Measurements from ENCODE around the gene SORBS2. TPM values are rescaled to one million over a fixed set of nuclear protein-coding genes. Genes with fewer than 3 reads are reported as not detected.

The SORBS2 gene
- total and polyA plus RNA-seq, 2 of the 8 experiments (the other 6 are each of a cell fraction or from before 2014, with no cell fraction given), result 73.0 to 87.1 TPM

DNA sequence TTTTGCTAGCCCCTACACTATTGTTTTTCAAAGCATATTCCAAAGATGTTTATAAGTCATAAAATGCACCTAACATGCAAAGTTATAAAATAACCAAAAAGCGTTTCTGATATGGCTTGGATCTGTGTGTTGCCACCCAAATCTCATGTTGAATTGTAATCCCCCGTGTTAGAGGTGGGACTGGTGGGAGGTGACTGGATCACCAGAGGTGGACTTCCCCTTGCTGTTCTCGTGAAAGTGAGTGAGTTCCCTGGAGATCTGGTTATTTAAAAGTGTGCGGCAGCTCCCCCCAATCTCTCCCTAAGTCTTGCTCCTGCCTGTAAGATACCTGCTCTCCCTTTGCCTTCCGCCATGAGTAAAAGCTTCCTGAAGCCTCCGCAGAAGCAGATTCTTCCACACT is 22.8 kb upstream of the SORBS2 start:
- Histone ChIP-seq H4K20me1 (replicated peaks in 1 of 2; ENCODE audit: control insufficient read depth in 1 of 2, insufficient read depth in 2 of 2, low read length in 2 of 2) (no peaks in the 10 kb centered on the region), H3K4ac (replicated peaks; ENCODE audit: insufficient read length, low read depth, low read length) (no peak overlapping the region), H4K8ac (ENCODE audit: extremely low read depth, insufficient read depth, low read length) (no peak overlapping the region), H2AFZ (ENCODE audit: low read length) (no peak overlapping the region), H3K4me3 (ENCODE audit: extremely low read depth in 1 of 4, insufficient read depth in 2 of 4, low read depth in 3 of 4, low read length in 4 of 4) (no peak overlapping the region), H2BK120ac (replicated peaks; ENCODE audit: low read depth, low read length) (peak overlapping the region; percentile 89), H3K79me1 (ENCODE audit: low read depth, low read length) (no peaks in the 10 kb centered on the region), H3K27ac (ENCODE audit: low read depth, low read length) (no peak overlapping the region), H3K4me1 (replicated peaks in 1 of 4; ENCODE audit: control insufficient read depth in 3 of 4, insufficient read depth in 4 of 4, low read length in 3 of 4) (peaks cover 18 to 29% (median 26%) of the 10 kb centered on the region in 4 experiments), H3K23me2 (ENCODE audit: low read depth, low read length) (0 out of 2 replicates have a peak, but pooled peaks cover 3% of the 10 kb centered on the region), H2BK15ac (ENCODE audit: low read length) (no peak overlapping the region), H2AK5ac (ENCODE audit: low read depth, low read length) (peak overlapping the region; percentile 68; the same call in 1 of the 2 replicates), H3K36me3 (ENCODE audit: control insufficient read depth in 2 of 4, insufficient read depth in 4 of 4, low read length in 3 of 4) (no peaks in the 10 kb centered on the region), H3K9me3 (ENCODE audit: insufficient read depth in 2 of 2, low read depth in 1 of 2, low read length in 1 of 2) (no peaks in the 10 kb centered on the region), H3K4me2 (ENCODE audit: insufficient read depth in 1 of 2, low read depth in 2 of 2, low read length in 2 of 2) (no peak overlapping the region), H4K91ac (replicated peaks; ENCODE audit: insufficient read length, low read length) (peak overlapping the region; percentile 82), H3K18ac (ENCODE audit: extremely low read depth, low read length) (peak overlapping the region; percentile 74; the same call in 1 of the 2 replicates), H3K23ac (ENCODE audit: insufficient read length) (no peak overlapping the region), H3K27me3 (replicated peaks in 1 of 4; ENCODE audit: control insufficient read depth in 3 of 4, extremely low read depth in 1 of 4, insufficient read depth in 3 of 4, low read length in 3 of 4) (no peaks in the 10 kb centered on the region), H3K79me2 (ENCODE audit: control insufficient read depth in 1 of 2, insufficient read depth in 2 of 2, low read length in 2 of 2) (no peaks in the 10 kb centered on the region), H3K9ac (replicated peaks in 1 of 4; ENCODE audit: extremely low read depth in 1 of 4, low read depth in 3 of 4, low read length in 3 of 4) (no peak overlapping the region), H3K56ac (replicated peaks; ENCODE audit: insufficient read length, low read depth, low read length) (no peak overlapping the region), H2BK12ac (ENCODE audit: low read depth, low read length) (0 out of 2 replicates have a peak overlapping the region, but pooled peaks have one; percentile 64), H4K5ac (ENCODE audit: insufficient read length, low read depth, low read length) (peak overlapping the region; percentile 45), H2BK5ac (ENCODE audit: low read depth, low read length) (peak overlapping the region; percentile 89; the same call in 1 of the 2 replicates), H3K14ac (ENCODE audit: insufficient read length) (no peak overlapping the region), H2BK20ac (ENCODE audit: low read length) (peak overlapping the region; percentile 96)
- whole genome bisulfite sequencing, 2 experiments (ENCODE audit: extremely low coverage in 1 of 2, insufficient coverage in 1 of 2, insufficient read length in 1 of 2, insufficient replicate concordance in 2 of 2, low coverage in 1 of 2, low lambda C conversion rate in 2 of 2, missing lambda C conversion rate in 1 of 2), result 81% methylated on average over 6 of the region's 6 CpGs; no CpG with 5 or more reads in 1 of the 2 experiments
- no peak for FAIRE-seq
- POLR2A ChIA-PET (ENCODE audit: partially characterized antibody), result no interaction called here
- CTCF ChIA-PET (ENCODE audit: partially characterized antibody), result no interaction called here
- DNase-seq (ENCODE audit: low read depth in 1 of 2, low spot score in 2 of 2), result no peak
- no peak for TF ChIP-seq EZH2 (IDR thresholded peaks at IDR 0.05; ENCODE audit: low read depth, low read length, severe bottlenecking)
- TF ChIP-seq, protein P1, sequence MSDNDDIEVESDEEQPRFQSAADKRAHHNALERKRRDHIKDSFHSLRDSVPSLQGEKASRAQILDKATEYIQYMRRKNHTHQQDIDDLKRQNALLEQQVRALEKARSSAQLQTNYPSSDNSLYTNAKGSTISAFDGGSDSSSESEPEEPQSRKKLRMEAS (IDR thresholded peaks at IDR 0.05), result no peak
- TF ChIP-seq GABPA (IDR thresholded peaks at IDR 0.05; ENCODE audit: borderline replicate concordance, insufficient read depth, low read length), result no peak
- TF ChIP-seq ZNF274 (IDR thresholded peaks at IDR 0.05; ENCODE audit: borderline replicate concordance, extremely low read depth, low read length), result no peak
- TF ChIP-seq BRCA1 (IDR thresholded peaks at IDR 0.05; ENCODE audit: low read depth, low read length), result no peak
- TF ChIP-seq SIRT6 (IDR thresholded peaks at IDR 0.05; ENCODE audit: low read length), result no peak
- TF ChIP-seq CHD2 (IDR thresholded peaks at IDR 0.05; ENCODE audit: low read length), result no peak
- TF ChIP-seq BACH1 (IDR thresholded peaks at IDR 0.05; ENCODE audit: low read length), result no peak
- no peak for TF ChIP-seq FOSL1 (IDR thresholded peaks at IDR 0.05; ENCODE audit: insufficient read depth, low read depth, low read length)
- TF ChIP-seq KDM5A (IDR thresholded peaks at IDR 0.05; ENCODE audit: low read length), result no peak
- no peak for TF ChIP-seq JUND (IDR thresholded peaks at IDR 0.05; ENCODE audit: low read length)
- no peak for TF ChIP-seq TBP (IDR thresholded peaks at IDR 0.05; ENCODE audit: low read depth, low read length)
- no peak for TF ChIP-seq RBBP5 (IDR thresholded peaks at IDR 0.05; ENCODE audit: borderline replicate concordance, low read depth, low read length)
- no peak for TF ChIP-seq SP2 (IDR thresholded peaks at IDR 0.05; ENCODE audit: low read length)
- no peak for TF ChIP-seq GTF2F1 (IDR thresholded peaks at IDR 0.05; ENCODE audit: borderline replicate concordance, low read depth, low read length)
